ENCODE data around the gene STX17.

DNA sequence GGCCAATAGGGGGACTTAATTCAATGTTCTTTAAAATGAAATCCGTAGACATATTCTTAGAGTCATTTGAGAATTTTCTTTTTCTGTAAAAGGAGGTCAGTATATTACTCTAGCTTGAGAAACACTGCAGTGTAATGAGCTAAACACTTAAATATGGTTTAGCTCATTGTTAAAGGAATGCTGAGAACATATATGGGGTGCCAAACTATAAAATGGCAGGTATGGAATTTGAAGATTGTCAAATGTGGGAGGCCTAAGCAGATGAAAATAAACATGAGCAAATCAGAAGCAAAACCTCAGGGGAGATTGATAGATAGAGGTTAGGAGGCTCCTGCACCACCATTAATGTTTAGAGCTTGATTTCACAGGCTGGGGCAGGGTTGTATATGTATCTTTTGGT lies 57.9 kb downstream of the STX17 start:
- TF ChIP-seq, protein P1, sequence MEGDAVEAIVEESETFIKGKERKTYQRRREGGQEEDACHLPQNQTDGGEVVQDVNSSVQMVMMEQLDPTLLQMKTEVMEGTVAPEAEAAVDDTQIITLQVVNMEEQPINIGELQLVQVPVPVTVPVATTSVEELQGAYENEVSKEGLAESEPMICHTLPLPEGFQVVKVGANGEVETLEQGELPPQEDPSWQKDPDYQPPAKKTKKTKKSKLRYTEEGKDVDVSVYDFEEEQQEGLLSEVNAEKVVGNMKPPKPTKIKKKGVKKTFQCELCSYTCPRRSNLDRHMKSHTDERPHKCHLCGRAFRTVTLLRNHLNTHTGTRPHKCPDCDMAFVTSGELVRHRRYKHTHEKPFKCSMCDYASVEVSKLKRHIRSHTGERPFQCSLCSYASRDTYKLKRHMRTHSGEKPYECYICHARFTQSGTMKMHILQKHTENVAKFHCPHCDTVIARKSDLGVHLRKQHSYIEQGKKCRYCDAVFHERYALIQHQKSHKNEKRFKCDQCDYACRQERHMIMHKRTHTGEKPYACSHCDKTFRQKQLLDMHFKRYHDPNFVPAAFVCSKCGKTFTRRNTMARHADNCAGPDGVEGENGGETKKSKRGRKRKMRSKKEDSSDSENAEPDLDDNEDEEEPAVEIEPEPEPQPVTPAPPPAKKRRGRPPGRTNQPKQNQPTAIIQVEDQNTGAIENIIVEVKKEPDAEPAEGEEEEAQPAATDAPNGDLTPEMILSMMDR (IDR thresholded peaks at IDR 0.05): no peak
- no peak for TF ChIP-seq POLR2A (IDR thresholded peaks at IDR 0.05)
